GM18868 (cell line): Measurements from ENCODE around the gene EXOC3L4.
"Not testable (repeated sequence)": the region's sequence is repeated elsewhere in the genome, so short reads cannot be mapped to it uniquely, and the experiment has no call there.

Source experiments
- ATAC-seq: cut with Tn5 transposase; IDR thresholded peaks from one replicate; pipeline ENCODE4 v1.9.1; 2021; ENCODE audit warnings: mild to moderate bottlenecking, moderate library complexity; ENCODE audit not compliant: unreplicated experiment

Gene EXOC3L4

GRCh38 chr14:103103461-103104388, 9.2 kb downstream of the EXOC3L4 start:
- ATAC-seq, result no peak

GRCh38 chr14:103104389-103104653, 9.8 kb downstream of the EXOC3L4 start:
- ATAC-seq, result no peak

GRCh38 chr14:103104654-103105452, 10.3 kb downstream of the EXOC3L4 start:
- ATAC-seq, result peak; percentile 45

GRCh38 chr14:103105580-103106150, 11.1 kb downstream of the EXOC3L4 start:
- no peak for ATAC-seq

GRCh38 chr14:103107455-103107854, 12.9 kb downstream of the EXOC3L4 start:
- no peak for ATAC-seq

- ATAC-seq, result no peak
Observed at GRCh38 chr14:103107941-103108748, 13.6 kb downstream of the EXOC3L4 start.

GRCh38 chr14:103108749-103109207, 14.3 kb downstream of the EXOC3L4 start:
- ATAC-seq, result peak; percentile 52

GRCh38 chr14:103109535-103110441, 15.3 kb downstream of the EXOC3L4 start:
- ATAC-seq, result no peak

GRCh38 chr14:103110681-103111231, 16.2 kb downstream of the EXOC3L4 start:
- no peak for ATAC-seq

GRCh38 chr14:103111232-103111868, 16.8 kb downstream of the EXOC3L4 start:
- no peak for ATAC-seq

- no peak for ATAC-seq
Observed at GRCh38 chr14:103112400-103113243, 18.1 kb downstream of the EXOC3L4 start.

- no peak for ATAC-seq
Observed at GRCh38 chr14:103113303-103113702, 18.8 kb downstream of the EXOC3L4 start.

- ATAC-seq, result no peak
Observed at GRCh38 chr14:103113774-103114173, 19.2 kb downstream of the EXOC3L4 start.

- ATAC-seq, result not testable (repeated sequence)
Observed at GRCh38 chr14:103115086-103115679, 20.7 kb downstream of the EXOC3L4 start.

GRCh38 chr14:103115845-103116572, 21.5 kb downstream of the EXOC3L4 start:
- no peak for ATAC-seq

- ATAC-seq, result no peak
Observed at GRCh38 chr14:103116636-103117035, 22.1 kb downstream of the EXOC3L4 start.

GRCh38 chr14:103117499-103117898, 23.0 kb downstream of the EXOC3L4 start:
- ATAC-seq, result not testable (repeated sequence)
